ENCODE results near the gene ENTPD6.
"Not testable (repeated sequence)": the region's sequence is repeated elsewhere in the genome, so short reads cannot be mapped to it uniquely, and the experiment has no call there.

The ENTPD6 gene

GRCh38 chr20:25195014-25195961, at the start of gene ENTPD6:
ENTPD6 (plus strand) TSS chr20:25195712; CDS start chr20:25206537, 10,825 bp downstream.
- peak; percentile 87 for DNase-seq

GRCh38 chr20:25146976-25147375, 48.5 kb upstream of the ENTPD6 start:
- no peak for DNase-seq

- no peak for DNase-seq
Measured at GRCh38 chr20:25147716-25148115, 47.8 kb upstream of the ENTPD6 start.

GRCh38 chr20:25148181-25148981, 47.1 kb upstream of the ENTPD6 start:
- no peak for DNase-seq

- DNase-seq: no peak
Measured at GRCh38 chr20:25148982-25149846, 46.3 kb upstream of the ENTPD6 start.

GRCh38 chr20:25150016-25150415, 45.5 kb upstream of the ENTPD6 start:
- DNase-seq: no peak

- DNase-seq: no peak
Measured at GRCh38 chr20:25158043-25158442, 37.5 kb upstream of the ENTPD6 start.

GRCh38 chr20:25160467-25160866, 35.0 kb upstream of the ENTPD6 start:
- no peak for DNase-seq

GRCh38 chr20:25160897-25161296, 34.6 kb upstream of the ENTPD6 start:
- no peak for DNase-seq

GRCh38 chr20:25165128-25165527, 30.4 kb upstream of the ENTPD6 start:
- no peak for DNase-seq

GRCh38 chr20:25166105-25166782, 29.3 kb upstream of the ENTPD6 start:
- peak; percentile 46 for DNase-seq

- no peak for DNase-seq
Measured at GRCh38 chr20:25173321-25173720, 22.2 kb upstream of the ENTPD6 start.

- DNase-seq: no peak
Measured at GRCh38 chr20:25173886-25174308, 21.6 kb upstream of the ENTPD6 start.

- no peak for DNase-seq
Measured at GRCh38 chr20:25176184-25176583, 19.3 kb upstream of the ENTPD6 start.

- peak; percentile 30 for DNase-seq
Measured at GRCh38 chr20:25177890-25178321, 17.6 kb upstream of the ENTPD6 start.

GRCh38 chr20:25178563-25179438, 16.7 kb upstream of the ENTPD6 start:
- DNase-seq: peak; percentile 56

GRCh38 chr20:25179439-25180089, 15.9 kb upstream of the ENTPD6 start:
- DNase-seq: no peak

GRCh38 chr20:25184391-25184790, 11.1 kb upstream of the ENTPD6 start:
- not testable (repeated sequence) for DNase-seq

- no peak for DNase-seq
Measured at GRCh38 chr20:25187220-25187619, 8.3 kb upstream of the ENTPD6 start.

- no peak for DNase-seq
Measured at GRCh38 chr20:25187635-25188034, 7.9 kb upstream of the ENTPD6 start.
